GM04504 (cell line): ENCODE data around the gene CDKN2AIPNL.

Experiments
- DNase-seq: peaks from one replicate; pipeline ENCODE4 v3.0.0-alpha.2; 2012; ENCODE audit warnings: low read depth

Gene CDKN2AIPNL, protein sequence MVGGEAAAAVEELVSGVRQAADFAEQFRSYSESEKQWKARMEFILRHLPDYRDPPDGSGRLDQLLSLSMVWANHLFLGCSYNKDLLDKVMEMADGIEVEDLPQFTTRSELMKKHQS

GRCh38 chr5:134411546-134412266 lies at the start of gene CDKN2AIPNL:
Gene CDKN2AIPNL, minus strand, starts transcription at chr5:134411881. Its CDS starts 27 bp downstream, at chr5:134411854.
- DNase-seq, result peak; percentile 62

GRCh38 chr5:134460551-134460950 lies 48.9 kb upstream of the CDKN2AIPNL start:
- no peak for DNase-seq

DNA sequence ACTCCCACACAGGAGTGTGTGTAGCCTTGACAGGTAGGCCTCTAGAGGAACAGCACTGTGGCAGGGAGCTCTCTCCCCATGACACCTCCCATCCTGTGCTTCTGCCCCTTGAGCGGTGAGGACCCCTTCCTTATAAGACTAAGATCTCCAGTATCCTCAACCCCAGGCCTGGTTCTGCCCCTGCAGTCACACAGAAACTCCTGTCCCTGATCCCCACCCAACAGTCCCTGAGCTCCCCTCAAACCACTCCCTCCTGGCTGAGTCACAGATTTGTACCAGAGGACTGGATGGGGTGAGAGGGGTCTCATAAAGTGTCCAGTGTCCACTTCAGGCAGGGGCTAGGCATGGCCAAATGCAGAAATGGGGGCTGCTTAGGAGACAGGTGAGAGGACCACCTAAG lies 47.8 kb upstream of the CDKN2AIPNL start:
- no peak for DNase-seq

- no peak for DNase-seq
These were observed 47.3 kb upstream of the CDKN2AIPNL start for GRCh38 chr5:134459010-134459403.

DNA sequence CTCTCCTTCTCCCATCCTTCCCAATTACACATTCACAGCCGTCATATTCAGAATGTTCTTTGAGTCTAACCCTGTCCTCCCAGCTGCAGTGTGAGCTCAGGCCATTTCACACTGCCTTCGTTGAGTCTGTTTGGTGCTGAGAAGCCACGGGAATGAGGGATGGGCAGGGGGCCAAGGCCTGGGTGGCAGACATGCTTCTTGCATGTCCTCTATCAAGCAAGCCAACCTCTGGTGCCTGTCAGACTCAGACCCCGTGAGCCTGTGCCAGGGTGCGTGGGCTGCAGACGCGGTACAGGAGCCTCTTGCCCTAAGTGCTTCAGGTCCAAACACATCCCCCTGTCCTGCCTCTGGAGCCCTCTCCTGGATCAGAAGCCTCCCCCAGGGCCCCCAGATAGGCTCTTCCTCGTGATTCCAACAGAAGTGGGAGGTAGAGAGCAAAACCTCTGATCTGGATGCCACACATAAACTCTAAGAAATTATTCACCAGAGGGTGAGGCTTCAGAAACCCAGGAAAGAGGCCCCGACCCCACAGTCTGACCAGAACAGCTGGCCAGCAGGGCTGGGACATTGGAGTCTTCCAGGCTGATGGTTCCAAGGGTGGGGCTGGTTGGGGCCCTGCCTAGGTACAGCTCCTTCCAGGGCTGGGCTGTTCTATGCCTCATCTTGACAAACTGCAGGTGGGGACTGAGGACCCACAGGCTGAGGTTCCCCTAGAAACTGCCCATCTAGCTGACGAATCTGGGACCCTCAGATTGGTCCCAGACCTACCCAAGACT lies 46.7 kb upstream of the CDKN2AIPNL start:
- no peak for DNase-seq

GRCh38 chr5:134457801-134458200 lies 46.1 kb upstream of the CDKN2AIPNL start:
- DNase-seq, result no peak

- no peak for DNase-seq
These were observed 45.1 kb upstream of the CDKN2AIPNL start for GRCh38 chr5:134456825-134457224.

- no peak for DNase-seq
These were observed 43.8 kb upstream of the CDKN2AIPNL start for GRCh38 chr5:134455466-134455865.

DNA sequence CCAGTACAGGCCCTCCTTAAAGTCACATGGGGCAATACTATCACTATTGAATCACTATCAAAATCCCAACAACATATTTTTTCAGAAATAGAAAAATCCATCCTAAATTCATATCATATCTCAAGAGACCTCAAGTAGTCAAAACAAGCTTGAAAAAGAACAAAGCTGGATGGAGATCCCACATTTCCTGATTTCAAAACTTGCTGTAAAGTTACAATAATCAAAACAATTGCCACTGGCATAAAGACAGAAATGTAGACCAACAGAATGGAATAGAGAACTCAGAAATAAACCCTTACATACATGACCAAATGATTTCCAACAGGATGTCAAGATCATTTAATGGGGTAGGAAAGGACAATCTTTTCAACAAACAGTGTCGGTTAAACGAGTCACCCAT lies 41.3 kb upstream of the CDKN2AIPNL start:
- no peak for DNase-seq

DNA sequence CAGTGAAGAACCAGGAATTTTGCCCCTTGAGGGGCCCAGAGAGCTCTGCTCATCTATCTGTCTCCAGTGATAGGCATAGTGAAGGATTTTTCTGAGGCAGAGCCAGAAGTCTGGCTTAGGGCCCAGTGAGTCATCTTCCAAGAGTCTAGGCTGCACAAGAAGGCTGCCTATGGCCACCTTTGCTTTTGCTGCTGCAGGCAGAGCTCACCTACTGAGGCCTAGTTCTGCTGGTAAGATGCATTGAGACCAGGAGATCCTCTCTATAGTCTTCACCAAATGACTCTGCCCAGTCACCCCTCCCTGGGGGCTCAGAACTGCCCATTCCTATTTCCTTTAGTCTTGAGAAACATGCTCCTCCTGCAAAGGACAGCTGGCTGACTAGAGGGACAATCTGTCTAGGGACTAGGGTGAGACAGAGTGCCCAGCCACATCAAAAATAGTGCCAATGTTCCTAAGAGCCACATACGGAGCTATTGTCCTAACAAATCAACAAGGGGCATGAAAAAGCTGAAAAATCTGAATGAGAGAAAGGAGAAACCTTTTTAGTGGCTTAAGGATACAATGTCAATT lies 40.3 kb upstream of the CDKN2AIPNL start:
- DNase-seq, result no peak

DNA sequence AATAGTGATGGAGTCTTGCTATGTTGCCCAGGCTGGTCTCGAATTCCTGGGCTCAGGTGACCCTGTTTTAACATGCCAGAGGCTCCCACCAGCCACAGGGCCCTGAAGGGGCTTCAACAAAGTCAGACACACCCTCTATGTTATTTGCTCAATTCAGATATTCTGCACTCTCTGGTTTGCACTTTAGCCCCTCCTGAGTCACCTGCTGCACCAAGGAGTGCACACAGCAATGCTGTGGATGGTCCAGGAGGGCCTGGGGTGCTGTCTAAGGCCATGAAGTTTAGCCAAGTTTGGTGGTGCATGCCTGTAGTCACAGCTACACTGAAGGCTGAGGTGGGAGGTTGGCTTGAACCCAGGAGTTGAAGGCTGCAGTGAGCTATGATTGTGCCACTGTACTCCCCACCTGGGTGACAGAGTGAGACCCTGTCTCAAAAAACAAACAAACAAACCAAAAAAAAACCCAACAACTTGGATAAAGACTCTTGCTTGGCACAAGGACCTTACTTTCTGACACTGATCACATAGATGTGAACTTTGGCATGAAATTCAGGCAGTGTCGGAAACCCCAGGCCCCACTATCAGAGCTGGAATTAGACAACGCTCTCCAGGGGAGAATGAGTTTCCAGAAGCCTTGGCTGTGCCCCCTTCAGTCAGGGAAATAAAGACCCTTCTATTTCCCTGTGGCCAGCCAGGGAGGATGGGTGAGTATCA lies 39.7 kb upstream of the CDKN2AIPNL start:
- DNase-seq, result no peak

DNA sequence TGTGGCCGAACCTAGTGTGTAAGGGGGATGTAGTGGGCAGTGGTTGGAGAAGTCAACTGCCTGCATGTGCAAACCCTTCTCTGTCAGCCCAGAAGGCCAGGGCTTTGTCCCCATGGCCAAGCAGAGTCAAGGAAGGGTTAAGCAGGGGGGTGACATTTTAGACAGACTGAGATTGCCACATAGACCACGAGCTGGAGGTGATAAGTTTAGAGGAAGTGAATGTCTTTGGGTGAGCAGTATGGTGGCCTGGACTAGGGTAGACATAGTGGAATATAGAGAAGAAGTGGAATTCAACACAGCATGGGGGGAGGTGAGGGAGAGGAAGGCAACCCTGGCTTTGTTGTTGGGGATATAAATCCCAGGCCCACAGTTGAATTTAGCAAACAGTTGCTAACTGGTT lies 38.7 kb upstream of the CDKN2AIPNL start:
- DNase-seq, result no peak

GRCh38 chr5:134449167-134449566 lies 37.5 kb upstream of the CDKN2AIPNL start:
- no peak for DNase-seq

DNA sequence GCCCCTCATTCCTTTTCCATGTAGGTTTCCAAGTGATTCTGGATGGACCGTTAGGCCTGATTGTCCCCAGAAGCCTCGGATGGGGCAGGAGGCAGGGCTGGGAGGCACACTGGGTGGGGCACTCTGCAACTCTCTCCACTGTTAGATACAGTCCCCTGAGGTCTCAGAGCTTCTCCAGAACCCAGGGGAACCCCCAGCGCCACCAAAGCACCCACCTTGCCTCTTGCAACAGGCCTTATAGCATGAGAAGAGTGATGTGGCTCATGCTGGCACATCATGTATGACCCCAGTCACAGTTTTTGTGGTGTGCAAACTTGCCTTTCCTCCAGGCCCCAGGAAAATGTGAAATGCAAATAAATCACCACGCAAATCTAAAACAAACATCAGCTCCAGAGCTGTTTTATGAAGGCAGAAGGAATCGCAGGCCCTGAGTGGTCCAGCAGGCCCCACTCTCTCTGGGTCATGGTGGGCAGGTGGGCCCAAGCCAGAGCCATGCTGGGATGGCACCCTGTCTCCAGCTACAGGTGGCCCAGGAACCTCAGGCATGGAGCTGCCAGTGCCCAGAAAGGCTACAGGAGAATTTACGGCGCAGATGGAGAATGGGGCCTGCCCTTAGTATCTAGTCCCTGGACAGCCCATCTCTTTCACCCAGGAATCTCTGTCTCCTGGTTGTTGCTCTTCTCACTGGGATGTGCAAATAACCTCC lies 36.3 kb upstream of the CDKN2AIPNL start:
- DNase-seq, result no peak

DNA sequence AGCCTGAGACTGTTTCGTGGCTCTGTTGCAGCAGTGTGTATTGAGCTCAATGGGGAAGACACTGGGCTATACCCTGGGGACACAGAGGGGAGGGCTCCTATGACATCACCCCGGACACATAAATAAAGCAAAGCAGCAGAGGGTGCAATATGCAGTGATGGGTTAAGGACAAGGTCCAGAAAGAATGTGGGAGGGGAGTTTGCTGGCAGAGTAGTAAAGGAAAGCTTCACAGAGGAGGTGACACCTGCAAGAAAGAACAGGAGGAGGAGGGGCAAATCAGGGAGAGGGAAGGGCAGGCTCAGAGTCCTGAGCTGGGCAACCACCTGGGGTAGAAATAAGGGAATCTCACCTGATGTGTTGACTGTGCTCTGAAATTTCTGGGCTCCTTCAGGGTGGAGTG lies 35.3 kb upstream of the CDKN2AIPNL start:
- no peak for DNase-seq

GRCh38 chr5:134445856-134446818 lies 34.5 kb upstream of the CDKN2AIPNL start:
- no peak for DNase-seq

DNA sequence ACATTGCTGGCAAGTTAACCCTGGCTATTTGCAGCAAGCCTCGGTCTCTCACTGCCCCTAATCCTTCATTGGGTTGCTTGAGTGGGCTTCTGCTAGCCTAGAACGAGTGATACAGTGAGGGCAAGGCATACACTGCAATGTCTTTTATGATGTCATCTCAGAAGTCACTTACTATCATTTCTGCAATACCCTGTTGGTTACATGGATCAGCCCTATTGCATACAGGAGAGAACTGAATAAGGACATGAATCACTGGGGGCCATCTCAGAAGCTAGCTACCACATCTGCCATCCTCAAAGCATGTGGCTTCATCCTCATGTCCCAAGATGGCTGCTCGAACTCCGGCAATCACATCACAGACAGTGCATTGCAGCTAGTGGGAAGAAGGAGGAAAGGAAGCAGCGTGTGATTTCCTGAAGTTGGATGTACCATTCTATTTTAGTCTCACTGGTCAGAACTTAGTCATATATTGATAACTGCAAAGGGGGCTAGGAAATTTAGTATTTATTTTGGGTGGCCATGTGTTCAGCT lies 33.3 kb upstream of the CDKN2AIPNL start:
- DNase-seq, result no peak

DNA sequence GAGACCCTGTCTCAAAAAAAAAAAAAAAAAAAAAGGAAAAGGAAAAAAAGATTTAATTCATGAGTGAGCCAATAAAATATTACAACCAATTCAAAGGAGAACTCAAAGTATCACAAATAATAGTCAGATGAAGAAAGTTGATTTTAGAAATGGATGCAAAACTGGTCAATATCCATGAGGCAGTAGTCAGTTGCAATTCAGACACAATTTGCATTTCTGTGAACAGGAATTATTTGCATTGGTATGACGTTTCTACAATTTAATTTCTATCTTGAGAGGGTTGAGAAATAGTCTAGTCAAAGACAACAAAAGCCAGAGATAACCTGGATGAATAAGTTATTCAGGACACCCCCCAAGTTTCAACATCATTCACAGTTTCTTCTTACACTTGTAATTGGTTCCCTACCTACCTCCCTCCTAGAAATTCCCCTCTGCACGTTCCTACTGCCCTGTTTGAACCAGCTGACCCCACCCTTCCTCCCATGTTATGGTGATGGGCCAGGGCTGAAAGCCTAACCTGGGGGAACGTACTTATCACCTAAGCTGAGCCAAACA lies 28.6 kb upstream of the CDKN2AIPNL start:
- no peak for DNase-seq

DNA sequence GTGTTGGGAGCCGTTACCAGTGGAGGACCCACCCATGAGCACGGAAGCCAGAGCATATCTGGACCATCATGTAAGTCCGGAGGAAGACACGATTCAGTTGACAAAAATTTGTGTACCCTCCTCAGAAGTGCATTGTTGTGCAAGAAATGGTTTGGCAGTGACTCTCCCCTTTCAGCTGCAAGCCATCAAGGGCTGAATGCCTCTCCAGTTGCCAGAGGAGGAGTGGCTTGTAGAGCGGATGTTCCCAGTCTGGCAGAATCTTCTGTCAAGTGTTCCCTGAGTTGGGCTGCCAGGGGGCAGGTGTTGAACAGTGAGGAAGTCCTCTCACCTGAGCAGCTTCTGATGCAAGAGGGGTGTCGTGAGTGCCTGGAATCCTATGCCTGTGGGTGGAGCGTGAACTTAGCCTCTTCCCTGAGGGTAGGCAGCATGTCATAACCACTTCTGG lies 27.6 kb upstream of the CDKN2AIPNL start:
- peak; percentile 97 for DNase-seq

- no peak for DNase-seq
These were observed 27.0 kb upstream of the CDKN2AIPNL start for GRCh38 chr5:134438721-134439123.
